Gastrocnemius medialis (tissue), 4 donors: ENCODE results near the gene TMEM52.

Experiments
- CTCF ChIP-seq, 5 experiments: fragments of 450-650 bp in 3 of 5; fragments of 200-600 bp in 2 of 5; sonication (generic) in 2 of 5; IDR thresholded peaks in 4 of 5; conservative IDR thresholded peaks in 1 of 5; 1 replicate in 4 of 5; 2 replicates in 1 of 5; pipeline ENCODE4 v1.5.1; 2016 to 2019; ENCODE audit warnings: antibody characterized with exemption in 5 of 5, mild to moderate bottlenecking in 3 of 5, moderate library complexity in 3 of 5
- POLR2A ChIP-seq, 2 donors: fragments of 450-650 bp; IDR thresholded peaks; one replicate each; pipeline ENCODE4 v1.6.1; 2017; ENCODE audit warnings: antibody characterized with exemption in 2 of 2, mild to moderate bottlenecking in 2 of 2, moderate library complexity in 2 of 2

- TF ChIP-seq CTCF (IDR thresholded peaks at IDR 0.05 in 4 of 5, conservative IDR thresholded peaks at IDR 0.05 in 1 of 5) (no peak), POLR2A (IDR thresholded peaks at IDR 0.05) (no peak)
Observed at GRCh38 chr1:1938613-1939295, 19.7 kb upstream of the TMEM52 start.
